CD14-positive monocyte (primary cell): ENCODE results near the gene CACNB2. TPM values are rescaled to one million over a fixed set of nuclear protein-coding genes. Genes with fewer than 3 reads are reported as not detected.
A peak's percentile ranks its signal among the peaks of the same experiment; 100 is the strongest.

Source experiments
- DNase-seq, 3 donors: peaks; one replicate each; pipeline ENCODE4 v3.0.0-alpha.2; 2011 to 2022
- H2AFZ ChIP-seq: 2 replicates; pipeline ENCODE4 v1.6.0; 2012; ENCODE audit warnings: mild to moderate bottlenecking, low read depth, low read length, inconsistent platforms; ENCODE audit not compliant: insufficient read depth, poor library complexity, severe bottlenecking
- H3K27ac ChIP-seq, 2 donors: 1 replicate in 1 of 2; 2 replicates in 1 of 2; pipeline ENCODE4 v1.5.1; 2012 to 2013; ENCODE audit warnings: low read length in 2 of 2, control low read depth in 1 of 2, inconsistent platforms in 1 of 2, low read depth in 1 of 2, mild to moderate bottlenecking in 1 of 2
- H3K27me3 ChIP-seq, 2 donors: one replicate each; pipeline versions ENCODE4 v1.6.0 to v1.6.1; 2011 to 2013; ENCODE audit warnings: low read length in 2 of 2; ENCODE audit not compliant: control insufficient read depth in 2 of 2, insufficient read depth in 2 of 2
- H3K36me3 ChIP-seq, 2 donors: replicated peaks in 1 of 2; 1 replicate in 1 of 2; 2 replicates in 1 of 2; pipeline versions ENCODE4 v1.5.1 to v1.6.1; 2012 to 2013; ENCODE audit warnings: low read length in 2 of 2, control low read depth in 1 of 2, inconsistent platforms in 1 of 2, mild to moderate bottlenecking in 1 of 2; ENCODE audit not compliant: insufficient read depth in 2 of 2, control insufficient read depth in 1 of 2
- H3K4me1 ChIP-seq, 2 donors: 1 replicate in 1 of 2; 2 replicates in 1 of 2; pipeline versions ENCODE4 v1.5.1 to v1.6.1; 2012 to 2013; ENCODE audit warnings: low read length in 2 of 2, control low read depth in 1 of 2, inconsistent platforms in 1 of 2, mild to moderate bottlenecking in 1 of 2, moderate library complexity in 1 of 2; ENCODE audit not compliant: insufficient read depth in 2 of 2, control insufficient read depth in 1 of 2
- H3K4me2 ChIP-seq: replicated peaks from 2 replicates; pipeline ENCODE3; 2012; ENCODE audit warnings: low read length, moderate library complexity, mild to moderate bottlenecking; ENCODE audit not compliant: poor library complexity, severe bottlenecking; ENCODE audit errors: extremely low read depth
- H3K4me3 ChIP-seq, 3 experiments: fragments of 200-600 bp in 1 of 3; sonication (generic) in 1 of 3; replicated peaks in 1 of 3; 1 replicate in 2 of 3; 2 replicates in 1 of 3; pipeline ENCODE4 v1.5.1; 2011 to 2013; ENCODE audit warnings: low read length in 3 of 3, mild to moderate bottlenecking in 3 of 3, control low read depth in 2 of 3, low read depth in 2 of 3, inconsistent platforms in 1 of 3, moderate library complexity in 1 of 3
- H3K79me2 ChIP-seq: 2 replicates; pipeline ENCODE4 v1.6.0; 2012; ENCODE audit warnings: mild to moderate bottlenecking, control low read depth, inconsistent platforms, low read length, moderate library complexity; ENCODE audit not compliant: insufficient read depth
- H3K9ac ChIP-seq: 2 replicates; pipeline ENCODE4 v1.6.0; 2017; ENCODE audit warnings: low read length, mild to moderate bottlenecking; ENCODE audit not compliant: insufficient read depth, poor library complexity, severe bottlenecking
- H3K9me3 ChIP-seq, 2 donors: replicated peaks in 1 of 2; 1 replicate in 1 of 2; 2 replicates in 1 of 2; pipeline versions ENCODE4 v1.5.1 to v1.6.1; 2012 to 2013; ENCODE audit warnings: low read length in 2 of 2, control low read depth in 1 of 2; ENCODE audit not compliant: control insufficient read depth in 1 of 2, insufficient read depth in 1 of 2
- H4K20me1 ChIP-seq: 2 replicates; pipeline ENCODE4 v1.6.0; 2012; ENCODE audit warnings: mild to moderate bottlenecking, low read length, control low read depth, moderate library complexity; ENCODE audit not compliant: insufficient read depth
- H3K27ac Mint-ChIP-seq, 7 donors: one replicate each; pipeline ENCODE4 v1.8.0; 2020; ENCODE audit warnings: mild to moderate bottlenecking in 7 of 7, mixed read lengths in 7 of 7, moderate library complexity in 6 of 7, inconsistent platforms in 2 of 7
- H3K27me3 Mint-ChIP-seq, 3 donors: one replicate each; pipeline ENCODE4 v1.8.0; 2021 to 2022; ENCODE audit warnings: low read depth in 3 of 3, mild to moderate bottlenecking in 3 of 3, mixed read lengths in 3 of 3, moderate library complexity in 3 of 3, inconsistent platforms in 1 of 3
- H3K36me3 Mint-ChIP-seq, 2 donors: one replicate each; pipeline ENCODE4 v1.8.0; 2020; ENCODE audit warnings: mixed read lengths in 2 of 2, inconsistent platforms in 1 of 2, mild to moderate bottlenecking in 1 of 2
- H3K4me1 Mint-ChIP-seq: one replicate; pipeline ENCODE4 v1.8.0; 2020; ENCODE audit warnings: mild to moderate bottlenecking, mixed read lengths
- H3K4me3 Mint-ChIP-seq, 2 donors: one replicate each; pipeline ENCODE4 v1.8.0; 2020; ENCODE audit warnings: mild to moderate bottlenecking in 2 of 2, mixed read lengths in 2 of 2, moderate library complexity in 1 of 2
- H3K9me3 Mint-ChIP-seq, 7 donors: one replicate each; pipeline ENCODE4 v1.8.0; 2020 to 2022; ENCODE audit warnings: mixed read lengths in 7 of 7, mild to moderate bottlenecking in 6 of 7, moderate library complexity in 6 of 7, inconsistent platforms in 2 of 7
- CTCF ChIP-seq: fragments of 200-600 bp; IDR thresholded peaks from one replicate; pipeline ENCODE4 v1.8.0; 2022; ENCODE audit warnings: antibody characterized with exemption, mild to moderate bottlenecking
- WGBS: methylation state at CpG from one replicate; pipeline ENCODE4 v1.1.5; 2013; ENCODE audit warnings: missing lambda C conversion rate; ENCODE audit not compliant: insufficient coverage; 5-methylcytosine and 5-hydroxymethylcytosine counted together
- intact Hi-C, 2 donors: fragments of 100-400 bp; cut with micrococcal nuclease; formaldehyde crosslinking; loops; one replicate each; pipeline versions ENCODE4 v1.15.0 to v1.15.1; 2023
- polyA plus RNA-seq, 3 donors: library from polyadenylated mRNA; depleted of rRNA in 1 of 3; unstranded in 2 of 3; stranded (reverse) in 1 of 3; fragments of 300-500 nt in 2 of 3; fragments of >200 nt in 1 of 3; fragmentation: Illumina TruSeq in 2 of 3; gene quantifications; 1 replicate in 2 of 3; 2 replicates in 1 of 3; pipeline ENCODE4 v1.2.3, GENCODE V29; 2012 to 2021

CACNB2 gene
- polyA plus RNA-seq, 3 donors = 0.05 TPM; not detected in 2

DNA sequence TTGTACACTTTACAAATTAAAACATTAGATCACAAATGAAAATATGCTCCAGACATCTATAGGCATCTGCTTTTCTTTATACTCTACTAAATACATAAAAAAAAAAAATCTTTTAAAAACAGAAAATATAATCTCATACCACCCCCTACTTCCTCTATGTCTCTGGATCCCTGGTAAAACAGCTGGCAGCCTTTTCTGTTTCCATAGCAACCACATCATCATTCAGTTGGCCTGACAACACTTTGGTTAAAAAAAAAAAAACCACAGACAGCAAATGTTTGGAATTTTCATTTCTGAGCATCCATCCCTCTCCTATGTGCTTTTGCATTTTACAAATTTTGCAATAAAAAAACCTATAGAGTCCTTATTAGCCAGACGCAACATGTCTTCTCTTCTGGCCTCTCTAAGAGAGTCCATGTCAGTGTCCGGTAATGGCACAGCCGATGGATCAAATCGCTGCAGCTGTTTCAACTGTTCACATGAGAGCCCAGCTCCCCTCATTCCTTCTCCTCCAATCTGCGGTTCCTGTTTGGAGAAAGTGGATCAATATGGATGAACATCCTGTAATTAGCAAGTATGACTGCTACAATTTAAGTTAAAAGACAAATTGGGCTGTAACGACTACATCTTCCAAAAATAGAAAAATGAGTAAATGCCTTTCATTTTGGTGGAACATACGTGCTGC is 405.5 kb downstream of the CACNB2 start:
- no peak overlapping the region for H3K27ac ChIP-seq
- no peak overlapping the region for H3K4me3 Mint-ChIP-seq
- no peak overlapping the region for H3K4me2 ChIP-seq
- WGBS = 100% methylated on average over 2 of the region's 7 CpGs
- peaks cover 0 to 3% (median 0%) of the 10 kb centered on the region in 3 donors for H3K27me3 Mint-ChIP-seq
- DNase-seq = no peak
- no peak overlapping the region for H2AFZ ChIP-seq
- no peaks in the 10 kb centered on the region for H3K4me1 ChIP-seq
- peaks cover 43 to 45% of the 10 kb centered on the region in 2 donors for H3K36me3 Mint-ChIP-seq
- H3K9me3 Mint-ChIP-seq = peaks cover 0 to 2% (median 0%) of the 10 kb centered on the region in 7 donors
- no peaks in the 10 kb centered on the region for H3K79me2 ChIP-seq
- H4K20me1 ChIP-seq = no peaks in the 10 kb centered on the region
- no peaks in the 10 kb centered on the region for H3K9me3 ChIP-seq
- no peak for TF ChIP-seq CTCF
- peaks cover 11 to 62% of the 10 kb centered on the region in 2 donors for H3K36me3 ChIP-seq
- H3K4me3 ChIP-seq = no peak overlapping the region
- intact Hi-C loops = no loop called here
- H3K9ac ChIP-seq = no peak overlapping the region
- no peak overlapping the region for H3K27ac Mint-ChIP-seq
- H3K4me1 Mint-ChIP-seq = no peaks in the 10 kb centered on the region
- no peaks in the 10 kb centered on the region for H3K27me3 ChIP-seq

- Histone ChIP-seq H3K4me3 (no peak overlapping the region), H3K9ac (no peak overlapping the region), H3K36me3 (peaks cover 6 to 53% of the 10 kb centered on the region in 2 donors), H3K27me3 (no peaks in the 10 kb centered on the region), H3K27ac (no peak overlapping the region), H3K79me2 (no peaks in the 10 kb centered on the region), H3K9me3 (peaks cover 0 to 12% of the 10 kb centered on the region in 2 donors), H3K4me2 (no peak overlapping the region), H3K4me1 (no peaks in the 10 kb centered on the region), H4K20me1 (no peaks in the 10 kb centered on the region), H2AFZ (no peak overlapping the region)
- no peak overlapping the region for H3K4me3 Mint-ChIP-seq
- H3K9me3 Mint-ChIP-seq = peaks cover 0 to 2% (median 0%) of the 10 kb centered on the region in 7 donors
- WGBS = no CpG with 5 or more reads among the region's 2 CpGs
- no peaks in the 10 kb centered on the region for H3K4me1 Mint-ChIP-seq
- TF ChIP-seq CTCF = no peak
- peak overlapping the region in 1 of 7 donors; percentile 20 for H3K27ac Mint-ChIP-seq
- peaks cover 0 to under 1% (median 0%) of the 10 kb centered on the region in 3 donors for H3K27me3 Mint-ChIP-seq
- DNase-seq = no peak
- intact Hi-C loops = no loop called here
- peaks cover 37% of the 10 kb centered on the region in 2 donors for H3K36me3 Mint-ChIP-seq
Measured at GRCh38 chr10:18549105-18549504, 408.9 kb downstream of the CACNB2 start.
